Stimulated activated CD8-positive, alpha-beta memory T cell treated with anti-CD3 and anti-CD28 coated beads, Interleukin-4, amount 100 ng/mL, for 1 hour (primary cell): ENCODE data around the gene TRAPPC6A.
"Not testable (repeated sequence)": the region's sequence is repeated elsewhere in the genome, so short reads cannot be mapped to it uniquely, and the experiment has no call there.

ENCODE experiments used
- DNase-seq, 2 donors: peaks; one replicate each; pipeline ENCODE4 v3.0.0-alpha.2; 2020; ENCODE audit warnings: low read depth in 2 of 2, low spot score in 1 of 2

Gene TRAPPC6A

GRCh38 chr19:45133661-45134060 is 44.4 kb downstream of the TRAPPC6A start:
- DNase-seq = no peak

DNA sequence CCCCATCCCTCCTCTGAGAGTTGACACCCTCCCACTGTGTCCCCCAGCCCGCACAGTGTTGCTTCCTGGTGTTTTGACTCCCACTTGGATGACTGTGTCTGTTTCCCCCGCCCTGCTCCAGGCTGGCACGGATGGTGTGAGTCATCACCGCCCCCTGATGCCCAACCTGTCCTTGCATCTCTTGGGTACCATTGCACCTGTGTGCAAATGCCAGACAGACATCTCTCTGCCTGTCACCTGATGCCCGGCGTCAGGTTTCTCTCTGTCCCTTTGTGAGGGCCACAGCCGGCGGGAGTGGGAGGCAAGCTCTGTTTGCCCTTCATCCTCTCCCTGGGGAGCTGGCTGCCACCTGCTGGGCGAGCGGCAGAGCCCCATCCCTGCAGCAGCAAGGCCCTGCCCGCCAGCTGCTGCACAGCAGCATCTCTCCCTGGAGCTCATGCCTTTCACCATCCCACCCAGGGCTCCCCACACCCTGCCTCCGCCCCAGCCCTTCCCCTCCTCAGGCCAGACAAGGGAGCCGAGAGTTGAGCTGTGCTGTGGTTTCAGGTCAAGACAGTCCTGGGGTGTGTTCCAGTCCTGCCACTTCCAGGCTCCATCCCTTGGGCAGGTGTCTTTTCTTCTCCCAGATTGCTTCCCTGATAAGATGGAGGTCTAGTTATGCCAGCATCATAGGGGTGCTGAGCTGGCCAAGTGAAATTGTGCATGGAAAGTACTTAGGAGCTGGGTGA is 47.0 kb downstream of the TRAPPC6A start:
- no peak for DNase-seq

DNA sequence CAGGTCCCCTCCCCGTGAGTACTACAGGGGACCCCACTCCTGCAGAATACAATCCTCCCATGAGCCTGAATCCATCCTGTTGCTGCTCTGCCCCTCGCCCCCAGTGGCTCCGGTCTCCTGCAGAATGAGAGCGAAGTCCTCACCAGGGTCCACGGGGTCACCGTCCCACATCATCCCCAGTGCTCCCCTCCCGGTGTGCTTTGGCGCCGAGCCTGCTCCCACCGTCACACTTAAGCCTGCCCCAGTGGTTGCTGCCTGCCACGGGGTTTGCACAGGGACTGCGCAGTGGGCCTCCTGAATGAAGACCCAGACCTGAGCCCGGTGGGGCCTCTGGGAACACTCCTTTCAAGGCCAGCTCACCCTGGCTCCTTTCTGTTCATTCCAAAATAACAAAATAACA is 47.8 kb downstream of the TRAPPC6A start:
- DNase-seq = no peak

GRCh38 chr19:45128806-45129205 is 49.2 kb downstream of the TRAPPC6A start:
- DNase-seq = no peak

GRCh38 chr19:45128146-45128545 is 49.9 kb downstream of the TRAPPC6A start:
- no peak for DNase-seq

DNA sequence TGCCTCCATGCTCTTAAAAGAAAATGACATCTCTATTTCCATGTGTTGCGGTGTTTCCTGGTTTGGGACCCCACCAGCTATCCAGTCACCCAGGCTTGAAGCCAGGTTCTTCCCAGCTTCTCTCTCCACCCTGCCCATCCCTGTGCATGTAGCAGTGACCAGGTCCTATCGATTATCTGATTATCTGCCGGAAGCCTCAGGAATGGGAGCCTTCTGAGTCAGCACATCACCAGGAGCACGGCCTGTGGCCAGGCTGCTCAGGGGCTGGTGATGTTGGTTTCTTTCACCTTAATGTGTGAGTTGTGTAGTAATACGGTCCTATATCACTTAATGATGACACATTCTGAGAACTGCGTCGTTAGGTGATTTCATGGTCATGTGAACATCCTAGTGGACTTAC is 51.4 kb downstream of the TRAPPC6A start:
- DNase-seq = no peak

DNA sequence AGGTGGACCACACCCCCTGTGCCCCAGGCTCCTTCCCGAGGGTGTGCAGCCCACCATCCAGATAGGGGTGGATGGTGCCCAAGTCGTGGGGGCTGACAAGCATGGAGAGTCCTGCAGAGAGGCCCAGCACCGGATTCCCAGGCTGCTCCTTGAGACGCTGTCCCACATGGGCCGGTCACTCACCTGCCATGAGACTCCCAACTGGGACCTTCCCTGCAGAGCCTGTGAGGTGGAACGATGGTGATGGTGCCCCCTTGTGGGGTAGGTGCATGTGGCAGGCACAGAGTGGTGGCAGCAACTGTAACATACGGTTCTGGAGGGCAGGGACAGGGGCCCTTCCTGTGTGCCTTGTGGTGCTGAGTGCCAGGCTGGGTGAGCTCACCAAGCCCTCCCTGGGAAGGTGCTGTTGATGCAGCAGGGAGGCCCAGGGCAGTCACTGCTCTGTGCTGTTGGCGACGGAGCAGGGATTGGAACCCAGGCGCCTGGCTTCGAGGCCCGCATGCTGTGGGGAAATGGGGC is 52.0 kb downstream of the TRAPPC6A start:
- DNase-seq = peak; percentile 14 to 33

DNA sequence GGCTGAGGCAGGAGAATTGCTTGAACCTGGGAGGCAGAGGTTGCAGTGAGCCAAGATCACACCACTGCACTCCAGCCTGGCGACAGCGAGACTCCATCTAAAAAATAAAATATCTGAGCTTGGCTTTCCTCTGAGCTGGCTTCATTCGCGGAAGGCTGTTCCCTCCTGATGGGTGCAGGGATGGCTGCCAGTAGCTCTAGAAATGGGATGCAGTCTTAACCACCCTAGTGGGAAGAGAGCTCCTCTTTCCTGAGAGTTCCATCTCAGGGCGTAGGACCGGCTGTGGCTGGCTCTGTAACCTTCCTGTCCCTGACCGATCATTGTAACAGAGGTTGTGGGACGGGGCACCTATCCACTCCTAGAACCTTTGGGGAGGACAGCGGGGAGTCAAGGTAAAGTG is 52.7 kb downstream of the TRAPPC6A start:
- DNase-seq = no peak

DNA sequence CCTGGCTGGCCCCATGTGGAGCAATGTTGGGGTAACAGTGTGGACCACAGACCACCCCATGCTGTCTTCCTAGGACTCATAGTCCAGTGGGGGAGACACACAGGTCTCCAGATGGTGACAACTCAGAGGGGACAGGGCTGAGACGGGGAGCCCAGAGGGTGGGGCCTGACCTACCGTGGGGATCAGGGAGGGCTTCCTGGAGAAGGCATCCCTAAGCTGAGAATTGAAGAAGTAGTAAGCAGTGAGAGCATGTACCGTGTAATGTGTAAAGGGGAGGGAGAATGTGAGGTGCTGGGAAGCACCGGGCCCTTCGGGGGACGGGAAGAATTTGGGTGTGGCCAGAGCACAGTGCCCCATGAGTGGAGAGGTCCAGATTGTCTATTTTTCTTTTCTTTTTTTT is 54.0 kb downstream of the TRAPPC6A start:
- DNase-seq = no peak

- no peak for DNase-seq
These were observed 54.6 kb downstream of the TRAPPC6A start for GRCh38 chr19:45123440-45123850.

DNA sequence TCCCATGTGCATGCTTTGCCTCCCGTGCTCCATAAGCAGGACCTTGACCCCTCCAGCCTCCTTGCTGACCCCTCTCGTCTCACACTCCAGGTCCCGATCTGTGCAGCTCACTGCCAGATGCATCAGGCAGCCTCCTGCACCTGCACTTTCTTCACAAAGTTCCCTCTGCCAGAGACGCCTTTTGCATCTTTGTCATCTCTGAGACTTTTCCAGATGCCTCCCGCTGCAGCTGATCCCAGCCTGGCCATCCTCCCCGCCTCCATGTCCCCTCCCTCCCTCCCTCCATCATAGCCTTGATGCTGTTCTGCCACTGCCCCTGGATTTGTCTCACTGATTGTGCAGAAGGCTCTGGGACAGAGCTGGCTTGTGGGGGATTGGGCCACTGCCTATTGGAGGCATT is 55.2 kb downstream of the TRAPPC6A start:
- DNase-seq = no peak

- no peak for DNase-seq
These were observed 56.2 kb downstream of the TRAPPC6A start for GRCh38 chr19:45121827-45122345.

- DNase-seq = no peak
These were observed 58.5 kb downstream of the TRAPPC6A start for GRCh38 chr19:45119582-45119981.

DNA sequence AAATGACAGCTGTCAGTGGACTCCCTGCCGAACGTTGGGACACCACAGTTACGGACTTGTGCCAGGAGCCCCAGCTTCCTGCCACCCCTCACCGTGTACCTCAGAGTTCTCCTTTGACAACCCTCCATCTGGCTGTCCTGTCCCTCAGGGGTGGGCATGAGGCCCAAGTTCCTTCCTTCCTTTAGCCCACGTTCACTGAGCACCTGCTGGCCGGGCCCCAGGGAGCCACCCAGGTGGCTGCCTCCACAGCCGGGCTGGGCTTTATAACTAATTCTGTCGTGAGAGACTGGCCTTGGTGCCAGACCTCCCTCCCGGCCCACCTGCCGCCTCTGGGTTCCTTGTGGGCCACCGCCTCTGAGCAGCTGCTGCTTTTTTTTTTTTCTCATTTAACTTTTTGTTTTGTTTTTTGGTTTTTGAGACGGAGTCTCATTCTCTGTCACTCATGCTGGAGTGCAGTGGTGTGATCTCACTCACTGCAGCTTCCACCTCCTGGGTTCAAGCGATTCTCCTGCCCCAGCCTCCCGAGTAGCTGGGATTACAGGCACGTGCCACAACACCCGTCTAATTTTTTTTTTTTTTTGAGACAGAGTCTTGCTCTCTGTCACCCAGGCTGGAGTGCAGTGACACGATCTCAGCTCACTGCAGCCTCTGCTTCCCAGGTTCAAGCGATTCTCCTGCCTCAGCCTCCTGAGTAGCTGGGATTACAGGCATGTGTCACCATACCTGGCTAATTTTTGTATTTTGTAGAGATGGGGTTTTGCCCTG is 59.3 kb downstream of the TRAPPC6A start:
- DNase-seq = not testable (repeated sequence)

DNA sequence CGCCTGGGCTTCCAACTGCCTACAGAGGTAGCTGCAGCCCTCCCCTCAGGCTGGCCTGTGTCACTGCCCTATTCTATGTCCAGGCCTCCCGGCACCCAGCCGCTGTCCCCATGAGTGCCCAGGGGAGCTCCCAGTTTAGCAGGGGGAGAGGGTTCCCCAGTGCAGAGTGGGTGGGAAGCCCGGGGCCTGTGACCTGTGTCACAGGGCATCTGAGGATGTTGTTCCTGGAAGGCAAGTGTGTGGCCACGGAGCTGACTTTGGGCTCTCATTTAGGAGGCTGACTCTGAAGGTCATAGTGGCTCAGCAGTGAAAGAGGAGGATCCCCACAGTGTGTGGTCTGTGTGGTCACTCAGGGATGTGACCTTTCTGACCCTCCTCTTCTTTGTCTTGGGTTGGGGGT is 59.9 kb downstream of the TRAPPC6A start:
- no peak for DNase-seq

DNA sequence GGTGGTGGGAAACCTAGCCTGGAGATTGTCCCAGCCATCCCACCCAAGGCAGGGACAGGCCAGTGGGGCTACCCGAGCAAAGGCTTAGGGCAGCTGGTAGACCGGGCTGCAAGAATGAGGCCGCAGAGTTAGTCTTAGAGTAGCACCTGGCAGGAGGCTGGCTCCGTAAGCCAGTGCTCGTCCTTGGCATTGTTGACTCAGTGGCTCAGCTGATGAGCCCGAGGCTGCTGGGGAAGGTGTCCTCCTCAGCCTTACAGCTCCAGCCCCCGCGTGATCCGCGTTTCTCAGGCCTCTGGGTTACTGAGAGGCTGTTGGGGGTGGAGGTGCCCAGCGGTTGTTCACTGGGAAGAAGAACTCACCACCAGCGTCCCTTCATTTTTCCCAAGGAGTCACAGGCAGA is 60.4 kb downstream of the TRAPPC6A start:
- no peak for DNase-seq

DNA sequence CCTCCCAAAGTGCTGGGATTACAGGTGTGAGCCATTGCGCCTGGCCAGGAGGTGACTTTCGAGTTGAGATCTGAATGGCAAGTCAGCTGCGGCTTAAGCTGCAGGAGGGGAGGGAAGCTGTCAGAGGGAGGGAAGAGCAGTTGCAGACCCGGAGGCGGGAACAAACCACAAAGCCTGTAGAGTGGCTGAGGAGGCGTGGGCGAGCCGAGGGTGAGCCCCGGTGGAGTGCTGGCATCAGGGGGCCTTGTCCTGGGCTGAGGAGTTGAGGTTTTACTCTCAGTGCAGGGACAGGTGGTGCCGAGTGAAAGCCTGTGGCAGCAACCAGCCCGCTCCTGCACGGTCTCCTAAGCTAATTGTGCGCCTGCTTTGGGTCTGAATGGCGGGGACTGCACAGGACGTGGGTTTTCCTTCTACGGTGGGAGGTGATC is 60.9 kb downstream of the TRAPPC6A start:
- DNase-seq = no peak

DNA sequence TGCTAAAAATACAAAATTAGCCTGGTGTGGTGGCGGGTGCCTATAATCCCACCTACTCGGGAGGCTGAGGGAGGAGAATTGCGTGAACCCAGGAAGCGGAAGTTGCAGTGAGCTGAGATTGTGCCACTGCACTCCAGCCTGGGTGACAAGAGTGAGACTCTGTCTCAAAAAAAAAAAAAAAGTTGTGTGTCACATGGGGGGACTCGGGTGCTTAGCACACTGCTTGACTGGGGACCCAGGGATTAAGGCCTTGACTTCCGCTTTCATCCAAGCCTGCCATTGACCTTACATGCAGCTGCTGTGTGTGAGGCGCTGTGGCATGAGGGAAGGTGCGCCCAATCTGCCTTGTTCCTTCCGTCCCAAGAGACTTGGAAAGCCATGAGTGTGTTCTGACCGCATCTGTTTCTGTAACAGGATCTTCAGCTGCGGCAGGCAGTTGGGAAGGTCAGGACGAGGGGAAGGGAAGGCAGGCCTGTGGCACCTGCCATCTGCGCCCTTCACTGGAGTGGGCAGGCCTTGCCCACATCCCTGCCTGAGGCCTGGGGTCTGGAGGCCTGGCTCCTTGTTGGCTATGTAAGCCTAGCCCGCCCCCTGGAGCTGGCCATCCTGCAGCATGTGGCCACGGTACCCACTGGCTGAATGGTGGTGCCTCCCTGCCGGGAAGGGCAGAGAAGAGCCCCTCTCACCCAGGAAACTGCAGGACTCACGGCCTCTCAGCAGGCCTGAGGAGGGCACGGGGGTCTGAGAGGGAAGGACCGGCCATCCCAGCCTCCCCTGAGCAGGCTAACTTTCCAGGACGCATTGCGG is 62.0 kb downstream of the TRAPPC6A start:
- no peak for DNase-seq

GRCh38 chr19:45114116-45114515 is 63.9 kb downstream of the TRAPPC6A start:
- no peak for DNase-seq

DNA sequence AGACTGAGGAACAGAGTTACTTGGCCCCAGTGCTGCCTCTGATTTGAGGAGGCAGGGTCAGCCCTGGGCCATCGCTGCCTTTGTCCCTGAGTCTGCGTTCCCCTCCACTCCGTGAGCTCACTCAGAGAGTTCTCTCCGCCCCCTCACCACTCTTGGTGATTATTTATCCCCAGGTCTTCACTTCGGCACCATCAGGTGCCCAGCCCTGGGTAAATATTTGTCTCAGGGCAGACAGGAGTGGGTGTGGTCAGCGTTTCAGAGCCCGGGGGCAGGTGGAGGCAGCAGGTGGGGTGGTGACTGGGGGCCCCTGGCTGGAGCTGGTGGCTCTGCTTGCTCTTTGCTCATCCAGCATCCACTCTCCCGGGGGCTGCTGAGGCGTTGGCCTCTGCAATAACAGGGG is 64.4 kb downstream of the TRAPPC6A start:
- no peak for DNase-seq
